GM18505 (cell line): Measurements from ENCODE around the gene CMSS1.

Experiments
- ATAC-seq: cut with Tn5 transposase; IDR thresholded peaks from one replicate; pipeline ENCODE4 v1.9.1; 2021; ENCODE audit not compliant: unreplicated experiment
- POLR2A ChIP-seq: IDR thresholded peaks from 4 replicates; pipeline ENCODE4 v1.6.1; 2011; ENCODE audit warnings: borderline replicate concordance; ENCODE audit not compliant: insufficient read depth, insufficient read length; ENCODE audit errors: extremely low read depth

The CMSS1 gene

DNA sequence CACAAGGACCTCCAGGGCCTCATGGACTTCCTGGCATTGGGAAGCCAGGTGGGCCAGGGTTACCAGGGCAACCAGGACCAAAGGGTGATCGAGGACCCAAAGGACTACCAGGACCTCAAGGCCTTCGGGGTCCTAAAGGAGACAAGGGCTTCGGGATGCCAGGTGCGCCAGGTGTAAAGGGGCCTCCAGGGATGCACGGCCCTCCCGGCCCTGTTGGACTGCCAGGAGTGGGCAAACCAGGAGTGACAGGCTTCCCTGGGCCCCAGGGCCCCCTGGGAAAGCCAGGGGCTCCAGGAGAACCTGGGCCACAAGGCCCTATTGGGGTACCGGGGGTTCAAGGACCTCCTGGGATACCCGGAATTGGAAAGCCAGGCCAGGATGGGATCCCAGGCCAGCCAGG is 23.2 kb upstream of the CMSS1 start:
- no peak for TF ChIP-seq POLR2A
- ATAC-seq: no peak

DNA sequence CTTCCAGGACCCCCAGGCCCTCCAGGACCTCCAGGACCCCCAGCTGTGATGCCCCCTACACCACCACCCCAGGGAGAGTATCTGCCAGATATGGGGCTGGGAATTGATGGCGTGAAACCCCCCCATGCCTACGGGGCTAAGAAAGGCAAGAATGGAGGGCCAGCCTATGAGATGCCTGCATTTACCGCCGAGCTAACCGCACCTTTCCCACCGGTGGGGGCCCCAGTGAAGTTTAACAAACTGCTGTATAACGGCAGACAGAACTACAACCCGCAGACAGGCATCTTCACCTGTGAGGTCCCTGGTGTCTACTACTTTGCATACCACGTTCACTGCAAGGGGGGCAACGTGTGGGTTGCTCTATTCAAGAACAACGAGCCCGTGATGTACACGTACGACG is 22.1 kb upstream of the CMSS1 start:
- TF ChIP-seq POLR2A: no peak
- no peak for ATAC-seq

DNA sequence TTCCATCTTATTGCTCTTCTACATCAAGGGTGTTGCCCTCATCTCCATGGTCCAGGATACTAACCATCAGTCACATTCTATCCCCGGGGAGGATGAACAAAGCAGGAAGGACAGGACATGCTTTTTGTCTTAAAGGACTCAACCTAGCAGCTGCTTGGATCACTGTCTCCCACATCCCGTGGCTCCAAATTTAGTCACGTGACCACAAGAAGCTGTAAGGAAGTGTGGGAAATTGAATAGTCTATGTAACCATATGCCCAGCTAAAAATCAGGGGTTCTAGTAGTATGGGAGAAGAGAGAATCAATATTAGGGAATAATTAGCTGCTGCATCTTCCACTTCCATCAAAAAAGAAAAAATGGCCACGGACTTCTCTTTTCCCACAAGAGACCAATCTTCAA is 18.2 kb upstream of the CMSS1 start:
- no peak for TF ChIP-seq POLR2A
- ATAC-seq: no peak

DNA sequence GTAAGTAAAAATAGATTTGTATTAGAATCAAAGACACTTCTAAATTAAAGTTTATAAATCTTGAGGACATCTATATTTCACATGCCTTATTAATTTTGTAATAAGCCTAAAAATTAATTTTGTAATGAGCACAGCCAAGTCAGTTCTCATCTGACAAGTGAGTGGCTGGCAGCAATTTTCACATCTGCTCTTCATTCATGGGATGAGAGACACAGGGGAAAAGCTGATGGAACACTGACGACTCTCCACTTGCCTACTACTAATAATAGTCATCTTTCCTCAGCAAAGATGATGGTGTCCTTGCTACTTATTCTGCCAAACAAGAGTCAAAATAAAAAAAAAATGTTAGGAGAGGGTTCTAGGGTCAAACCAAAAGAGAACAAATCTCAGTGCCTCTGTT is 14.4 kb upstream of the CMSS1 start:
- no peak for TF ChIP-seq POLR2A
- ATAC-seq: no peak

DNA sequence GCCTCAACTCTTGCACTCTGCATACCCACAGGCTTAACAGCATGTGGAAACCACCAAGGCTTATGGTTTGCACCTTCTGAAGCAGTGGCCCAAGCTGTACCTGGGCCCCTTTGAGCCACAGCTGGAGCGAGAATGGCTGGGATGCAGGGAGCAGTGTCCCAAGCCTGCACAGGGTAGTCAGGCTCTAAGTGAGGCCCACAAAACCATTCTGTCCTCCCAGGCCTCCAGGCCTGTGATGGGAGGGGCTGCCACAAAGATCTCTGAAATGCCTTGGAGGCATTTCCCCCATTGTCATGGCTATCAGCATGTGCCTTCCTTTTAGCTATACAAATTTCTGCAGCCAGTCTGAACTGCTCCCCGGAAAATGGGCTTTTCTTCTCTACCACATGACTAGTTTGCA is 12.5 kb upstream of the CMSS1 start:
- no peak for ATAC-seq
- TF ChIP-seq POLR2A: no peak

DNA sequence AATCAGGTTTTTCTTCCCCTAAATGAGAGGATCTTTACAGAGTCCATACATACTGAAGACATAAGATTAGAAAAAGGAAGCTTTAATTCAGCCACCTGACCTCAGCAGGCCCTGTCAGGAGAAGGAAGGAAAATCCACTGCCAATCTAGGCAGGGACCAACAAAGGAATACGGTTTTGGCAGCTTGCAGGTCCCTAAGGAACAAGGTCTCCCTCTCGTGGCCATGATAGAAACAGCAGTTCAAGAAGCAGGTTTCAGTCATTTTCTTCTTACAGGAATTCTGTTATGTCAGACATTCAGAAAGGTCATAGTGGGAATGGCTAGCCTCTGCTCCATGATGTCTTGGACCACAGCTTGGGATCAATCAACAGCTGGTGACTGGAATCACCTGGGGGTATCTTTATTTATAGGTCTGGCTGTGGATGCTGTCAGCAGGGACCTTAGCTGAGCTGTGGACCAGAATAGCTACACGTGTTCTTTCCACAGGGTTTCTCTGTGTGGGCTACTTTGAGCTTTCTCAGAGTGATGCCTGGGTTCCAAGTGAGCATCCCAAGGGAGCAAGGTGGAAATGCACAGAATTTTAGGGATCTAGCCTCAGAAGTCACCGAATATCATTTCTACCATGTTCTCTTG is 9.4 kb upstream of the CMSS1 start:
- peak; percentile 53 for ATAC-seq
- TF ChIP-seq POLR2A: no peak

DNA sequence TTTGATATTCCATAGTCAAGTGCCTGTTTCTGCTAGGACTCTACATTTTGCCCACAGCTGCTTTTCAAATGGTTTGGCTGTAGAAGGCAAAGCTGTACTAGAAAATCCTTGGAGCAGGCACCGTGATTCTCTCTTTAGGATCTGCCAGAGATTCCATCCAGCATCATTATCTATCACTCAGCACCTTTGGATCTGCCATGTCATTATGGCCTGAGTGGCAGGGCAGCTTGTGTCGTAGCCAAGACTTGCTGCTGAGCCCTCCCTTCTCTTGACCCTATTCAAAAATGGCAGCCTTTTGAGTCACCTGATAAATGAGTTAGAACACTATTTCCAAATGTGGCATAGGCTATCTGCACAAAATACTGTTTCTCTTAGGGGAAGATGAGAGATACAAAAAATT is 8.1 kb upstream of the CMSS1 start:
- ATAC-seq: no peak
- no peak for TF ChIP-seq POLR2A

DNA sequence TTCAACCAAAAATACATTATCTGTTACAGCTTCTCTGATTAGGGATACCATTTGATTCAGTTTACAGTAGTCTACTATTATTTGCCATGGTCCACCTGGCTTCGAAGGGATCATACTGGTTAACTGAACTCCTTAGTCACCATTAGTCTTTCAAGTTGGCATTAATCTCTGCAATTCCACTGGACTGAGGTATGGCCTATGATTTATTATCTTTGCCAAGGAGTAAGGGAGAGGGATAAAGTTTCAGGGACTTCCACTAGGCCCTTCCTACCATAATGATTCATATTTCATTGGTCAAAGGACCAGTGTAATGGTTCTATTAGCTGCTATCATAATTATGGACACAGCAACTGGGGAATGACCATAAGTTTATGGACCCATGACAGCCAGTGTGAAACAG is 7.3 kb upstream of the CMSS1 start:
- ATAC-seq: no peak
- TF ChIP-seq POLR2A: no peak

DNA sequence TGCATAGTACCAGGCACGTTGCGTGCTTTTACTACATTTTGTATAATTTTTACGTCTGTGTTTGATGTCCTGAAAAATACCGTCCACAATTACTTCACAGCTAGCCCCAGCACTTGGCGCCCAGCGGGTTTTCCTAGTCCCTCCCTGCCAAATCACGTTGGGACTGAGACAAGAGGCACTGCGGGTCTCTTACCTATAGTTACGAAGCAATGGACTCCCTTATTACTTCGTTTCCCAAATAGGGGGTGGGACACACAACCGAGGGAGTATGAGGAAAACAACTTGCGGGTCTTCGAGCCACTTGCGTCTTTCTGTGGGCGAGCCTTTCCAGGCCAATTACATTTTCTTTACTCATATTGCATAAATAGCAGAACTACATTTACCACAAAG is 620 bp upstream of the CMSS1 start:
- TF ChIP-seq POLR2A: no peak
- no peak for ATAC-seq

DNA sequence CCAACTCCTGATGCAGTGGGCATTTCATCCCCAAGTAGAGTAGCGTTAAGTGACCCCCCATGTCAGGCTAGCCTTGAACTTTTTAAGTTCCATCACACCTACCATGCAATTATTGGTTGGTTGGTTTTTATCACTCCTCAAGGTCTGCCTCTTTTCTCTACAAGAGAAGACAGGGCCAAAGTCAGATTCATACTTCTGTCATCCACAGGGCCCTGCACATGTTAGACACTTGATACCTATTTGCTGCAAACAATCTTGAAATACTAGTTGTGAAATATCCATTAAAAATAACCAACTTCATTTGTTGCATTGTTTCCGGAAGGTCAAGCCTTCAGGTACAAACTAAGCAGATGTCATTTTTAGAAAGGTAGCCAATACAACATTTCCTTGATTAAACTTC is 1.2 kb downstream of the CMSS1 start:
- TF ChIP-seq POLR2A: no peak
- ATAC-seq: no peak

DNA sequence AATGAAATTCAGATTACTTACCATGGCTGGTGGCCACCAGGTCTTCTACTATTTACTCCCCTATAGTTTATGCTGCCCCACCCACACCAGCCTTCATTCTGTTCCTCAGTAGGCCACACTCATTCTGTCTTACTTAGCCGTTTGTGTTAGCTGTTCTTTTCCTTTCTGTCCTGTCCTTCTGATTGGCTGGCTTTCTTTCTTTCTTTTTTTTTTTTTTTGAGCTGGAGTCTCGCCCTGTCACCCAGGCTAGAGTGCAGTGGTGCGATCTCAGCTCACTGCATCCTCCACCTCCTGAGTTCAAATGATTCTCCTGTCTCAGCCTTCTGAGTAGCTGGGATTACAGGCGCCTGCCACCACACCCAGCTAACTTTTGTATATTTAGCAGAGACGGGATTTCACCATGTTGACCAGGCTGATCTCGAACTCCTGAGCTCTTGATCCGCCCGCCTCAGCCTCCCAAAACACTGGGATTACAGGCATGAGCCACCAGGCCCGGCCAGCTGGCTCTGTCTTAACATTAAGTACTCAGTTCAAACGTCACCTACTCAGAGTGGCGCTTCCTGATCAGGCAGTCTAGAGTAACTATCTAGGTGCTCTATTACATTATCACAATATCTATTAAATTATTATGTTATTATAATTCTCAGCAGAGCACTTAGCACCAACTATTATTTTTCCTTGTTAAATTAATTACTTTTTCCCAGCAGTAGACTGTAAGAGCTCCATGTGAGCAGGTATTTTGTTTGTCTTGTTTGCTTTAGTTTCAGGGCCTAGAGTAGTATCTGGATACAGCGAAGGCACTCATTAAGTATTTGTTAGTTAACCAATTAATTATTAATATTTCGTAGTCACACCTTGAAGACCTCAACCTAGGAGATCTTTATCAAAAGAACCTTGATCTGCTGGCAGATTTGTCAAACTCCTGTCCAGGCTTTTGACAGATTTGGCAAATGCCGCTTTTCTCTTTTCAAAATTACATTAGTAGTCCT is 6.4 kb downstream of the CMSS1 start:
- ATAC-seq: no peak
- no peak for TF ChIP-seq POLR2A

DNA sequence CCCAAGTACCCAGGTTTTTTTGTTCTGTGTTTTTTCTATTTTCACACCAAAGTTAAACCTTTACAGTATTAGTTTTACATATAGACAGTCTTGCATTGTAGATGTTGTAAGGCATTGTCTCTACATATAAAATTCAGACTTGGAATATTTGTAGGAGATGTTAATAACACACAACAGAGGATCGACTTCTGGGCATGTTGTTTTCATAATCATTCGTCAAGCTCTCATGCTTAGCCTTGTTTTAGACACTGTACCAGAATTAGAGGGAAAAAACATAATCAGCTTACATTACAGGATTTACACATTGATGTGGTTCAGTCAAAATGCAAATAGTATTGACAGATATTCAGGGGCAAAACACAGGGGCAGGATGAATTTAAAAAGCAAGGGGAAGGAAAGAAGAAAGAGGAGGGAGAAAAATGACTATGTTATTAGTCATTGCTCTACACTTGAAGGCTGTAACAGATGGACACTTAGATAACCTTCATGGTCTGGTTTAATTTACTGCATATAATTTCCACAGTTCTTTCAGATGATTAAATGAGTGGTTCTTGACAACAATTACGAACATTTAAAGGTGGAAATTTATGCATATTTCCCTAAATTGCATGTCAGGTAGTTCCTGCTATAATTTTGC is 7.5 kb downstream of the CMSS1 start:
- no peak for TF ChIP-seq POLR2A
- no peak for ATAC-seq

DNA sequence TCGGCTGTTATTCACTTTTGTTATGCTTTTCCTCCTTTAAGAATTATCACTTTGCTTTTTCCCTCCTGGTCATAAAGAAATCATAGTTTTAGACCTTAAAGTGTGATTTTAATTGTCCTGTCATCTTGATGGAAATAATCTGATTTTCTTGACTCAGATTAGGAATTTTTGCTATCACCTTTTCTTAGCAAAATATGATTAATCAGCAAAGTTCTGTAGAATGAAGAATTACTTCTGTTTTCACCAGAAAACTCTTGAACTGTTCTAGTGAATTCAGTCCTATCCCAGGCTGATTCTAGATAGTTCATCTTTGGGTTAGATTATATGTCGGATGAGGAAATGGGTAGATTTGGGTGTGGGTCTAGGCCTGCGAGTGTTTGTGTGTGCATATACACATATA is 12.2 kb downstream of the CMSS1 start:
- ATAC-seq: no peak
- no peak for TF ChIP-seq POLR2A
